Testis (tissue), 3 donors: ENCODE results near the gene MAGI2. TPM values are rescaled to one million over a fixed set of nuclear protein-coding genes. Genes with fewer than 3 reads are reported as not detected.

ENCODE experiments used
- DNase-seq: peaks from one replicate; pipeline ENCODE4 v3.0.0-alpha.2; 2019
- H3K27ac ChIP-seq, 2 donors: fragments of 200-600 bp; sonication (generic); one replicate each; pipeline ENCODE4 v1.5.1; 2019
- H3K27me3 ChIP-seq: fragments of 200-600 bp; sonication (generic); one replicate; pipeline ENCODE4 v1.5.1; 2019
- H3K36me3 ChIP-seq: fragments of 200-600 bp; sonication (generic); one replicate; pipeline ENCODE4 v1.5.1; 2017; ENCODE audit warnings: low read depth; ENCODE audit errors: missing control alignments
- H3K4me1 ChIP-seq: fragments of 200-600 bp; sonication (generic); one replicate; pipeline ENCODE4 v1.5.1; 2019
- H3K4me3 ChIP-seq, 2 donors: fragments of 200-600 bp; sonication (generic); one replicate each; pipeline ENCODE4 v1.5.1; 2017 to 2019
- H3K9me3 ChIP-seq: fragments of 200-600 bp; sonication (generic); one replicate; pipeline ENCODE4 v1.5.1; 2017
- POLR2A ChIP-seq: fragments of 450-650 bp; IDR thresholded peaks from one replicate; pipeline ENCODE4 v1.6.1; 2017; ENCODE audit warnings: antibody characterized with exemption, mild to moderate bottlenecking, moderate library complexity
- WGBS, 2 donors: methylation state at CpG; one replicate each; pipeline ENCODE4 v1.1.5; 2018; 5-methylcytosine and 5-hydroxymethylcytosine counted together
- intact Hi-C: fragments of 100-400 bp; cut with DNase I; formaldehyde crosslinking; loops from one replicate; pipeline ENCODE4 v1.15.1; 2023; ENCODE audit warnings: low total_unique reads
- polyA plus RNA-seq: library from polyadenylated mRNA; stranded (reverse); fragments of 350-450 nt; fragmentation: Illumina TruSeq; extraction: RNeasy Lipid Tissue Mini Kit (QIAGEN cat#74804); gene quantifications from one replicate; pipeline ENCODE4 v1.2.3, GENCODE V29; 2014; ENCODE audit warnings: low read depth, low replicate concordance; ENCODE audit not compliant: insufficient read depth
- total RNA-seq, 2 donors: library from RNA; depleted of rRNA; stranded (reverse); fragments of >200 nt; gene quantifications; one replicate each; pipeline ENCODE4 v1.2.3, GENCODE V29; 2016
- TF ChIP-seq, protein P1 (sequence below), 3 experiments: fragments of 450-650 bp in 2 of 3; fragments of 200-600 bp in 1 of 3; sonication (generic) in 1 of 3; IDR thresholded peaks; one replicate each; pipeline ENCODE4 v1.5.1; 2016 to 2019; ENCODE audit warnings: antibody characterized with exemption in 3 of 3, mild to moderate bottlenecking in 2 of 3, moderate library complexity in 1 of 3

MAGI2 gene
- total and polyA plus RNA-seq, 3 donors from 2014 or later = 11.2 to 13.1 (median 12.4) TPM

DNA sequence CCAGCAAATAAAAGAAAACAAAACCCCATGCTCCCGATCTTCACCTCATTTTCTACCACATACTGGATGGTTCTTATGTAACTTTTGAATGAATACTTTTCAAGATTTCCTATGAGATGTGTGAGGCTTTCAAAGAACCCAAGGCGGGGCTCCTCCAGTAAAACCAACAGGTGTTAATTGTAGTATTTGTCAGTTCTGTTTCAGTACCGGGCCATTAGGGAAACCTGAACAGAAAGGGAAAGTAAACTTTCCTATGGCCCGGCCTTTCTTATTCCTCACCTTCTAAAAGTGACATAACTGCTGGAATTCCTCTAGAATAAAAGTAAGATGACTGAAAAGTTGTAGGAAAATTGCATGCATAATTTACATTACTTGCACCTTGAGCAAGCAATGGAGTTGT, 672.9 kb downstream of the MAGI2 start:
- Histone ChIP-seq H3K4me1 (no peaks in the 10 kb centered on the region), H3K27me3 (no peaks in the 10 kb centered on the region), H3K36me3 (no peaks in the 10 kb centered on the region), H3K9me3 (no peaks in the 10 kb centered on the region), H3K27ac (no peak overlapping the region), H3K4me3 (no peak overlapping the region)
- no peak for TF ChIP-seq POLR2A
- TF ChIP-seq, protein P1, sequence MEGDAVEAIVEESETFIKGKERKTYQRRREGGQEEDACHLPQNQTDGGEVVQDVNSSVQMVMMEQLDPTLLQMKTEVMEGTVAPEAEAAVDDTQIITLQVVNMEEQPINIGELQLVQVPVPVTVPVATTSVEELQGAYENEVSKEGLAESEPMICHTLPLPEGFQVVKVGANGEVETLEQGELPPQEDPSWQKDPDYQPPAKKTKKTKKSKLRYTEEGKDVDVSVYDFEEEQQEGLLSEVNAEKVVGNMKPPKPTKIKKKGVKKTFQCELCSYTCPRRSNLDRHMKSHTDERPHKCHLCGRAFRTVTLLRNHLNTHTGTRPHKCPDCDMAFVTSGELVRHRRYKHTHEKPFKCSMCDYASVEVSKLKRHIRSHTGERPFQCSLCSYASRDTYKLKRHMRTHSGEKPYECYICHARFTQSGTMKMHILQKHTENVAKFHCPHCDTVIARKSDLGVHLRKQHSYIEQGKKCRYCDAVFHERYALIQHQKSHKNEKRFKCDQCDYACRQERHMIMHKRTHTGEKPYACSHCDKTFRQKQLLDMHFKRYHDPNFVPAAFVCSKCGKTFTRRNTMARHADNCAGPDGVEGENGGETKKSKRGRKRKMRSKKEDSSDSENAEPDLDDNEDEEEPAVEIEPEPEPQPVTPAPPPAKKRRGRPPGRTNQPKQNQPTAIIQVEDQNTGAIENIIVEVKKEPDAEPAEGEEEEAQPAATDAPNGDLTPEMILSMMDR (IDR thresholded peaks at IDR 0.05) = no peak
- no peak for DNase-seq
- 71 to 72% methylated on average over 4 of the region's 4 CpGs for WGBS, 2 donors
- intact Hi-C loops = no loop called here

DNA sequence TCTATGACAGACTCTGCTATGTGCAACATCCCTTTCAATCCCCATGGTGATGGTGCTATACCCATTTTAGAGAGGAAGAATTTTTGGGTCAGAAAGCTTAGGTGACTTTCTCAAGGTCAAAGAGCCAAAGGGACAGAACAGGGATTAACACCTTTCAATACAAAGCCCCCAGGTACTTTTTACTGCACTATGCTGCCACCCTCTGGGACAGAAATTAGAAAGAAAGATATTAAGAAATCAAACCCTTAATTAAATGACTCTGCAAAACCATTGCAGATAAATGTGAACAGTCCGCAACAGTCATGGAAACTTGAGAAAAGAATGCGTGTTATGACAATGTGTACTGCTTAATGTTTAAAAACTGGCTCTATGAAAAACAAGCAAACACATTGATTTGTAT, 673.7 kb downstream of the MAGI2 start:
- intact Hi-C loops = no loop called here
- Histone ChIP-seq H3K9me3 (no peaks in the 10 kb centered on the region), H3K36me3 (no peaks in the 10 kb centered on the region), H3K27me3 (no peaks in the 10 kb centered on the region), H3K4me3 (no peak overlapping the region), H3K27ac (no peak overlapping the region), H3K4me1 (no peaks in the 10 kb centered on the region)
- DNase-seq = no peak
- 93% methylated on average over 2 of the region's 2 CpGs for WGBS, 2 donors
- TF ChIP-seq, protein P1 (IDR thresholded peaks at IDR 0.05) = no peak
- TF ChIP-seq POLR2A = no peak

GRCh38 chr7:78777829-78778228, 675.6 kb downstream of the MAGI2 start:
- TF ChIP-seq POLR2A = no peak
- TF ChIP-seq, protein P1 (IDR thresholded peaks at IDR 0.05) = no peak
- no peaks in the 10 kb centered on the region for H3K4me1 ChIP-seq
- H3K36me3 ChIP-seq = no peaks in the 10 kb centered on the region
- no peak overlapping the region for H3K27ac ChIP-seq
- H3K4me3 ChIP-seq = no peak overlapping the region
- H3K9me3 ChIP-seq = no peaks in the 10 kb centered on the region
- no peaks in the 10 kb centered on the region for H3K27me3 ChIP-seq
- no peak for DNase-seq
- intact Hi-C loops = no loop called here
- 93% methylated on average over 2 of the region's 2 CpGs for WGBS, 2 donors

DNA sequence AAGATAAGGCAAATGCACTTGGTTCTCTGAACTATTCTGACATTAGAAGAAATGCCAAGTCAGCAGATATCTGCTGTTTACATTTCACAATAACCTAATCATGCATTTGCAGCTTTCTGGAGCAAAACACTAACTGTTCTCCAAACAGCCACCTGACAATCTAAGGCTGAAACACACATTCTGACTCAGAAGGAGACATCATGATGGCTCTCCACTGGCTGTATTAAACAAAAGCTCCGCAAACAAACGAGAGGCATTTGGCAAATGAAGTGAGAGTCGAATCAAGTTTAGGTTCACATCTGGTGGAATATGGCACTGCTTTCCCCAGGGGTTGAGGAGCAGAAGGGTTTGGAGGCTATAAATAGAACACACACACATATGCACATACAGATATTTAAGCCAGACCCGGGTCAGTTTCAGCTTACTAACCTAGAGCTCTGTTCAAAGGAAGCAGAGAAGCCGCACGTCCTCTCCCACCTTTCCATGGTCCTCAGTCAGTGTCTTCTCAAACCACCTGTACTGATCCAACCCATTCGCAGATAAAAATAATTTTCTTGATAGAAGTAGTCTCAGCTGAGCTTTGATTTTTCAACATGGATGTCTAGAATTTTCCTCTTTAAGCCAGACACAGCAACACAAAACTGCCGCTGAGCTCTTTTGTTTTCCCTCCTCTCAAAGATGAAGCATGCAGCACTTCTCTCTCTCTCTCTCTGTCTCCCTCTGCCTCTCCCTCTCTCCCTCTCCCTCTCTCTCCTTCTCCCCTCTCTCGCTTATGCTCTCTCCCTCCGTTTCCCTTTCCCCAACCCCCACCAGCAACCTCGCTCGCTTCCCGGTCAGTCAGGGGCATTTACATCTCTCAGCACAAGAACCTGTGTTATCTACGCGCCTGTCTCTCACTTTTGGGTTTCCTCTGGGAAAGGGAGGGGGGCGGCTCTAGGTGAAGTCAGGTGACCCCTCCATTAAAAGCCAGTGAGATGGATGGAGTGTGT, 682.8 kb downstream of the MAGI2 start:
- H3K36me3 ChIP-seq = no peaks in the 10 kb centered on the region
- intact Hi-C loops = no loop called here
- no peaks in the 10 kb centered on the region for H3K27me3 ChIP-seq
- no peaks in the 10 kb centered on the region for H3K9me3 ChIP-seq
- WGBS, 2 donors = 3 to 10% methylated on average over 16 of the region's 16 CpGs
- peak overlapping the region in 1 of 2 donors; percentile 1 for H3K4me3 ChIP-seq
- H3K27ac ChIP-seq = no peak overlapping the region
- TF ChIP-seq POLR2A = no peak
- TF ChIP-seq, protein P1 (IDR thresholded peaks at IDR 0.05) = no peak
- DNase-seq = no peak
- no peaks in the 10 kb centered on the region for H3K4me1 ChIP-seq
